Stomach (tissue), 9 donors: ENCODE measurements around the gene CASS4. TPM values are rescaled to one million over a fixed set of nuclear protein-coding genes. Genes with fewer than 3 reads are reported as not detected.

Experiments used
- DNase-seq, 2 donors: peaks; one replicate each; pipeline versions ENCODE4 v3.0.0 to v3.0.0-alpha.2; 2013 to 2019
- H3K27ac ChIP-seq, 5 donors: fragments of 200-600 bp in 4 of 5; sonication (generic) in 4 of 5; one replicate each; pipeline ENCODE4 v1.5.1; 2013 to 2019; ENCODE audit warnings: mild to moderate bottlenecking in 1 of 5, moderate library complexity in 1 of 5
- H3K27me3 ChIP-seq, 3 donors: fragments of 200-600 bp; sonication (generic); one replicate each; pipeline ENCODE4 v1.5.1; 2017 to 2019; ENCODE audit warnings: mixed run types in 1 of 3
- H3K36me3 ChIP-seq, 4 donors: fragments of 200-600 bp; sonication (generic); 1 replicate in 3 of 4; 2 replicates in 1 of 4; pipeline ENCODE4 v1.5.1; 2016 to 2019
- H3K4me1 ChIP-seq, 4 donors: fragments of 200-600 bp; sonication (generic); one replicate each; pipeline ENCODE4 v1.5.1; 2016 to 2019
- H3K4me3 ChIP-seq, 4 donors: fragments of 200-600 bp; sonication (generic) in 3 of 4; one replicate each; pipeline ENCODE4 v1.5.1; 2016 to 2019; ENCODE audit warnings: mild to moderate bottlenecking in 1 of 4
- H3K9me3 ChIP-seq, 4 donors: fragments of 200-600 bp; sonication (generic); one replicate each; pipeline ENCODE4 v1.5.1; 2016 to 2019
- CTCF ChIP-seq, 7 experiments: fragments of 450-650 bp in 4 of 7; fragments of 200-600 bp in 3 of 7; sonication (generic) in 3 of 7; IDR thresholded peaks; one replicate each; pipeline ENCODE4 v1.5.1; 2016 to 2019; ENCODE audit warnings: antibody characterized with exemption in 7 of 7, control low read depth in 2 of 7, mild to moderate bottlenecking in 1 of 7
- EP300 ChIP-seq: sonication (generic); formaldehyde crosslinking; IDR thresholded peaks from one replicate; pipeline ENCODE4 v1.6.1; 2017; ENCODE audit warnings: antibody characterized with exemption
- POLR2A ChIP-seq, 4 donors: fragments of 450-650 bp; IDR thresholded peaks; one replicate each; pipeline ENCODE4 v1.6.1; 2016; ENCODE audit warnings: antibody characterized with exemption in 4 of 4, control low read depth in 2 of 4, mild to moderate bottlenecking in 1 of 4, moderate library complexity in 1 of 4
- POLR2AphosphoS5 ChIP-seq, 3 donors: sonication (generic); formaldehyde crosslinking; IDR thresholded peaks; one replicate each; pipeline ENCODE4 v1.6.1; 2016; ENCODE audit warnings: antibody characterized with exemption in 3 of 3
- WGBS, 5 donors: extraction: QIAGEN DNeasy Blood & Tissue Kit in 3 of 5; methylation state at CpG; one replicate each; pipeline versions ENCODE4 v1.1.5 to v1.1.7; 2013 to 2018; 5-methylcytosine and 5-hydroxymethylcytosine counted together
- intact Hi-C: fragments of 100-400 bp; cut with DNase I; formaldehyde crosslinking; loops from one replicate; pipeline ENCODE4 v1.15.1; 2023; ENCODE audit warnings: low total_unique reads
- polyA plus RNA-seq, 3 donors: library from polyadenylated mRNA; stranded (reverse); fragments of 200-250 nt; gene quantifications; one replicate each; pipeline ENCODE4 v1.2.3, GENCODE V29; 2013
- total RNA-seq, 5 donors: library from RNA; depleted of rRNA; stranded (reverse); fragments of >200 nt; gene quantifications; one replicate each; pipeline versions ENCODE4 v1.1.0 to v1.2.3, GENCODE V29; 2014 to 2016
- donor health status: healthy with polysubstance abuse.
- donor health status: Bipolar disorder and iron deficiency.
- donor health status: healthy.

Gene CASS4
- total and polyA plus RNA-seq, 8 donors: 0.23 to 8.2 (median 1.6) TPM; not detected in 1

GRCh38 chr20:56391596-56392131 lies 20.4 kb upstream of the CASS4 start:
- 0 to 1% (median 1%) methylated on average over 27 to 29 of the region's 29 CpGs for WGBS, 5 donors
- no peak for DNase-seq
- TF ChIP-seq CTCF (IDR thresholded peaks at IDR 0.05): no peak
- TF ChIP-seq POLR2A (IDR thresholded peaks at IDR 0.05): no peak
- TF ChIP-seq EP300: no peak
- no peak for TF ChIP-seq POLR2AphosphoS5 (IDR thresholded peaks at IDR 0.05)
- intact Hi-C loops: no loop called here
- Histone ChIP-seq H3K9me3 (no peaks in the 10 kb centered on the region), H3K27me3 (no peaks in the 10 kb centered on the region), H3K4me1 (peaks cover 28 to 39% (median 34%) of the 10 kb centered on the region in 4 donors), H3K27ac (peak overlapping the region; percentile 88 to 94 (median 91)), H3K4me3 (peak overlapping the region; percentile 64 to 85 (median 78)), H3K36me3 (peaks cover 13 to 37% (median 16%) of the 10 kb centered on the region in 4 donors)

- Histone ChIP-seq H3K4me3 (peak within 1 kb of the TSS; percentile 64 to 85 (median 78)), H3K36me3 (peaks cover 20 to 40% (median 22%) of the 10 kb centered on the region in 4 donors), H3K27ac (peak within 1 kb of the TSS; percentile 88 to 94 (median 91)), H3K9me3 (no peaks in the 10 kb centered on the region), H3K4me1 (peaks cover 28 to 39% (median 34%) of the 10 kb centered on the region in 4 donors), H3K27me3 (no peaks in the 10 kb centered on the region)
- 0 to 1% (median 0%) methylated on average over 35 to 53 of the region's 53 CpGs for WGBS, 5 donors
- DNase-seq: peak; percentile 99 to 100
- TF ChIP-seq EP300 (peak; percentile 90), POLR2A (IDR thresholded peaks at IDR 0.05) (peak in 1 of 4 donors; percentile 21), POLR2AphosphoS5 (IDR thresholded peaks at IDR 0.05) (peak; percentile 86 to 97 (median 95)), CTCF (IDR thresholded peaks at IDR 0.05) (no peak)
- intact Hi-C loops: no loop called here
These were observed 19.8 kb upstream of the CASS4 start, which contains the start of the genes AURKA and CSTF1 for GRCh38 chr20:56392132-56392880. Gene AURKA (minus strand): TSS chr20:56392215. CDS start chr20:56388197, 4,018 bp downstream. Gene CSTF1 (plus strand): TSS chr20:56392645. CDS start chr20:56395553, 2,908 bp downstream.

GRCh38 chr20:56392881-56393482 lies 19.1 kb upstream of the CASS4 start:
- Histone ChIP-seq H3K36me3 (peaks cover 26 to 40% (median 29%) of the 10 kb centered on the region in 4 donors), H3K4me1 (peaks cover 28 to 39% (median 34%) of the 10 kb centered on the region in 4 donors), H3K4me3 (peak overlapping the region; percentile 64 to 85 (median 78)), H3K9me3 (no peaks in the 10 kb centered on the region), H3K27me3 (no peaks in the 10 kb centered on the region), H3K27ac (peak overlapping the region; percentile 88 to 94 (median 91))
- TF ChIP-seq POLR2AphosphoS5 (IDR thresholded peaks at IDR 0.05): no peak
- no peak for TF ChIP-seq CTCF (IDR thresholded peaks at IDR 0.05)
- no peak for TF ChIP-seq POLR2A (IDR thresholded peaks at IDR 0.05)
- TF ChIP-seq EP300: no peak
- intact Hi-C loops: no loop called here
- peak in 1 of 2 donors; percentile 38 for DNase-seq
- 0 to 2% (median 0%) methylated on average over 18 of the region's 18 CpGs for WGBS, 5 donors

- no peak for DNase-seq
- TF ChIP-seq EP300: no peak
- TF ChIP-seq CTCF (IDR thresholded peaks at IDR 0.05): no peak
- TF ChIP-seq POLR2A (IDR thresholded peaks at IDR 0.05): no peak
- no peak for TF ChIP-seq POLR2AphosphoS5 (IDR thresholded peaks at IDR 0.05)
- H3K27ac ChIP-seq: peak overlapping the region in 1 of 5 donors; percentile 36
- 61 to 72% (median 66%) methylated on average over 8 of the region's 8 CpGs for WGBS, 5 donors
- peaks cover 32 to 43% (median 36%) of the 10 kb centered on the region in 4 donors for H3K36me3 ChIP-seq
- H3K9me3 ChIP-seq: no peaks in the 10 kb centered on the region
- H3K27me3 ChIP-seq: no peaks in the 10 kb centered on the region
- intact Hi-C loops: no loop called here
- peak overlapping the region; percentile 64 to 85 (median 78) for H3K4me3 ChIP-seq
- peaks cover 28 to 39% (median 34%) of the 10 kb centered on the region in 4 donors for H3K4me1 ChIP-seq
These were observed 18.4 kb upstream of the CASS4 start for GRCh38 chr20:56393653-56394052.
